ENCODE measurements around the gene TPSG1.

GRCh38 chr16:1263591-1264344 lies 38.7 kb upstream of the TPSG1 start:
- no peak for TF ChIP-seq CTCF (IDR thresholded peaks at IDR 0.05)
- no peak for TF ChIP-seq POLR2A (IDR thresholded peaks at IDR 0.05)
